Fibroblast of upper back skin (primary cell): Measurements from ENCODE around the gene PLCXD3.

Experiments used
- DNase-seq: peaks from one replicate; pipeline ENCODE4 v3.0.0-alpha.2; 2013

The PLCXD3 gene

GRCh38 chr5:41277476-41278245, 232.7 kb downstream of the PLCXD3 start:
- no peak for DNase-seq

- DNase-seq = no peak
These were observed 234.4 kb downstream of the PLCXD3 start for GRCh38 chr5:41275813-41276512.

GRCh38 chr5:41270423-41271251, 239.8 kb downstream of the PLCXD3 start:
- DNase-seq = peak; percentile 56

DNA sequence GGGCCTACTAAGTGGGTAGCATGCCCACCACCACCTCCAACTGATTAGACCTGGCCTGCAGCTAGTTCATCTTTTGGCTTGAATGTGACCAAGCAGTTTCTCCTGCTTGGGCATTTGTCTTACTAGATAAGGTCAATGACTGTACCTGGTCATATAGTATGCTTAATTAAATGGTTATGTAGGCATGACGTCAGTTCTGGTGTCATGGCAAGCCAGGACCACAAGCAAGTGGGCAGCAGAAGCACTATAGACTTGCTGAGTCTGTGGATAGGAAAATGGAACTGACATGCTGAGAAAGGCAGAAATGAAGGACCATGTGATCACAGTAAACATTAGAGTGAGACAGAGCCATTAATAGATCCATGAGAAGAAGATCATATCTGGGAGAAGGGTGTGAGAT, 241.5 kb downstream of the PLCXD3 start:
- no peak for DNase-seq

- DNase-seq = no peak
These were observed 244.0 kb downstream of the PLCXD3 start for GRCh38 chr5:41266377-41266776.

GRCh38 chr5:41264019-41264418, 246.4 kb downstream of the PLCXD3 start:
- no peak for DNase-seq

DNA sequence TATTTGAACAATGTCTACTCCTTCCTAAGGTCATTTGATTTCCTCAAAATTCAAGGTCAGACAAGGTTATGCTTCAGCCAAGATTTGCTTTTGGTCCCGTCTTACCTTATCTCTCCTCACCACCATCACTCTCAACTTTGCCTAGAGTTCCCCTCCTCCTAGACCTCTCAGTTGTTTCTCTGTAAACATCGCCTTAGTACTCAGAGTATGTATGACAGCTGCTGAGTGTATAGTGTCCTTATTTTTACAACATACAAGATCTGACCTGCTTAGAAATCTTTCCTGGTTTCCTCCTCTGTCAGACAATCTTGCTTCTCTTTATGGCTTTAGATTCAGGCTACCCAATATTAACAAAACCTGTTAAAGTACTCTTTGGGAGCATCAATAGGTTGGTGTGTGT, 247.1 kb downstream of the PLCXD3 start:
- no peak for DNase-seq
